HG03439 (cell line): Measurements from ENCODE around the gene ATP8B3.

Experiments used
- ATAC-seq: cut with Tn5 transposase; IDR thresholded peaks from one replicate; pipeline ENCODE4 v1.9.1; 2021; ENCODE audit warnings: mild to moderate bottlenecking, moderate library complexity; ENCODE audit not compliant: unreplicated experiment

Gene ATP8B3

DNA sequence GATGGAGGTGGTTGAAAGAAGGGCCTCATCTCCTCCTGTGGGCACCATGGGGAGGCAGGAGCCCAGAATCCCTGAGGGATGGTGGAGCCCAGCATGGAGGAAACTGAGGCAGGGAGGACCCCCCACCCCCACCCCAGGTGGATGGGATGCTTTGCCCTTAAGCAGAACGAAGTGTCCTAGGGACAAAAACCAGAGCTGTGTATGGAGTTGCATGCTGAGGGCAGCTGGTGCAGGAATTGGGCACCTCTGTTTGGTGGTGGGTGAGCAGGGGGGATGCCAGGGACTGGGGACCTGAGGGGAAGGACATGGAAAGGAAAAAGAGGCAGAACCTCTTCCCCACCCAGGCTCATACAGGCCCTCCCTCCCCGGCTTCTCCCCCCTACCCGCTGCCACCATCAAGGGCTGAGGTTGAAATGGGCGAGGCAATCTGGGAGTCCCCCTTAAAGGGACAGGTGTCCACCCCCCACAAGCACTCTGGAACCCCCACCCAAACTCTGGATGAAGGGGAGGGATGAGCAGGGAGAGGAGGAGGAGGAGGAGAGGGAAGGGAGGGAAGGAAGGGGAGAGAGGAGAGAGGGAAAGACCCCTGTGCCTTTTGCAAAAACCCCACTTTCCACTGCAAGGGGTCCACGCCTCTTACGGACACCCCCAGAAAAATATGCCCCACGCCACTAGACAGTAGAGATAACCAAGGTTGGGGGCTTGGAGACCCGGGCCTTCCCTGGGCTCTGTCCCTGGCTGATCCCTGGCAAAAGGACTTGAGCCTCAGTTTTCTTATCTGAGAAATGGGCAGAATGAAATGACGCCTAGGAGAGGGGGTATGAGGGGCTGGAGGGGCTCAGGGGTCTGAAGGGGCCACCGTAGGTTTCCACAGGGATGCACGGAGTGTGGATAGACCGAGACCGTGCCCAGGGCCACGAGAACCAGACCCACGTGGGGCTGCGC is 52.8 kb downstream of the ATP8B3 start:
- no peak for ATAC-seq

DNA sequence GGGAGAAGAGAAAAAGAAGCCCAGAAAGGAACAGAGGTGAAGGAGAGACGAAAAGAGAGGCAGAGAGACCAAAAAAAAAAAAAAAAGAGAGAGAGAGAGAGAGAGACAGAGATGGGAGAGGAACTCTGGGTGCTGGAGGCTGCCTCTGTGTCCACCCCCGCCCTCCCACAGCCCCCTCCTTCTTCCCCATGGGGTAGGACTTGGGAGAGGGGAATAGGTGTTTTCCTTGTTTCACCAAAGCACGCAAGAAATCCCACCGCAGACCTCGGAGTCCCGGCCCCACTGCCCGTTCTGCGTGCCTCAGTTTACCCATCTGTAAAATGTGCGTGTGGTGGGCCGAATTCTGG is 53.9 kb downstream of the ATP8B3 start:
- no peak for ATAC-seq

DNA sequence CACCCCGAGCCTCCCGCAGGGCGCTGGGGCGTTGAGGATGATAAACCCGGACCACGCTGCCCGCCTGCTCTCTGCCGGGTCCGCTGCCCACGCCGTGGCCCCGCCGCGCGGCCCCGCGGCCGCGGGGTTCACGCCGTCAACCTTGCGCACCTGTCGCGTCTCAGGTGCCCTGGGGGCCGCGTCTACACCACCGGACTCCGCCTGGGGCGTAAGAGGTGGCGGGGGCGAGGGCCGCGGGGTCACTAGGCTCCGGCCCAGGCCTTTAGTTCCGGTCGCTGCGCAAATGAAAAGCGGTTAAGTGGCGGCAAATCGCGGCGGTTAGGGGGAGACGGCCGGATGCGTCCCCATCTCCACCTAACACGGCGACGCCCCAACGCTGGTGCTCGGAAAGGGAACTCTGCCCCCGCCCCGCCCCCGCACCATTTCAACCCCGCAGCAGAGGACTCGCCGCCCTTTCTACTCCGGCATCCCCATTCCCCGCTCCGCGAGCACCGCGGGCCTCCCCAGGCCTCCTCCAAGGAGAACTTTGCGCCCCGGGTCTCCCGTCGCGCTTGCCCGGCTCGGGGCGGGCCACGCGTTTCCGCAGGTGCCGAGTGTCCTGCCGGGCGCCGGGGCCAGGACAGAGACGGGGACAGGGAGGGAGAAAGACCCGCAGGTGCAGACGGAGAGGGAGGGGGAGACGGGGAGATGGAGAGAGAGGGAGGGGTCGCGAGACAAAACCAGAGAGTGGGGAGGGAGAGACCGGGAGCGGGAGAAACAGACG is 54.4 kb downstream of the ATP8B3 start:
- no peak for ATAC-seq

DNA sequence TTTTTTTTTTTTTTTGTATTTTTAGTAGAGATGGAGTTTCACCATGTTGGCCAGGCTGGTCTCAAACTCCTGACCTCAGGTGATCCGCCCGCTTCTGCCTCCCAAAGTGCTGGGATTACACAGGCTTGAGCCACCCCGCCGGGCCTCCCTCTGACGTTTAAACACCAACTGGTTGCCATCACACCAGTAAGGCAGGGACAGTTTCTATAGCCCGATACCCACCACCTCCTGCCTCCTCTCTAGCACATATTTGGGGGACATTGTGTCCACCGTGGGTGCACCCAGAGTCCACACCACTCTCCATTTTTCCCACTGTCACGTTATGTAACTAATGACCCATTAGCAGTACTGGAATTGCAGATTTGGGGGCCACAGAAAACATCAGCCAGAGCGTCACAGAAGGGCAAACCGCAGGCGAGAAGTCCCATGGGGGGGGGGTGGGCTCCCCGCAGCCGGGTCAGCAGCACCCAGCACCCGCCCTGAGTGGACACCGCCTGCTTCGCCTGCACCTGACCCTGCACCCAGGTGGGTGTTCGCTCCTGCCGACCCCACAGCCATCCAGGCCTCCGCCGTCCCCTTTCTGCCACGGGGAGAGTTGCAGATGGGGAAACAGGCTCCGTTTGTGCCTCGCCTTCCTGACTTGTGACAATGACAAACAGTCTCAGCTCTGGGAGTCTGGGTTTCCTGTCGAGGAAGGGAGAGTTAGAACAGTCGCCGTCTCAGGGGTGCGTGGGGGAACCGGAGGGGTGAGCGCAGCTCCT is 55.2 kb downstream of the ATP8B3 start:
- ATAC-seq: no peak

DNA sequence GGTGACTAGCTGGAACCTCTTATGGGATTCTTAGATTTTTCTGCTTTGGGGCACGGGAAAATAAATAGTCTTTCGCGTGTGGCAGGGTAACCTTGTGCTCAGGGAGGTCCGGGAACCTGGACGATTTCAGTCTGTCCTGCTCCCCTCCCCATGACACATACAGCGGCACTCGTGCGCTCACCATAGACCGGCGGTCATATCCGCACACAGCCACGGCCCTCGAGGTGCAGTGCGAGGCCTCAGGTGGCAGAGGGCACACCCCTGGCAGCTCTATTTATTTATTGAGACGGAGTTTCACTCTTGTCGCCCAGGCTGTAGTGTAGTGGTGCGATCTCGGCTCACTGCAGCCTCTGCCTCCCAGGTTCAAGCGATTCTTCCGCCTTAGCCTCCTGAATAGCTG is 55.8 kb downstream of the ATP8B3 start:
- ATAC-seq: no peak

DNA sequence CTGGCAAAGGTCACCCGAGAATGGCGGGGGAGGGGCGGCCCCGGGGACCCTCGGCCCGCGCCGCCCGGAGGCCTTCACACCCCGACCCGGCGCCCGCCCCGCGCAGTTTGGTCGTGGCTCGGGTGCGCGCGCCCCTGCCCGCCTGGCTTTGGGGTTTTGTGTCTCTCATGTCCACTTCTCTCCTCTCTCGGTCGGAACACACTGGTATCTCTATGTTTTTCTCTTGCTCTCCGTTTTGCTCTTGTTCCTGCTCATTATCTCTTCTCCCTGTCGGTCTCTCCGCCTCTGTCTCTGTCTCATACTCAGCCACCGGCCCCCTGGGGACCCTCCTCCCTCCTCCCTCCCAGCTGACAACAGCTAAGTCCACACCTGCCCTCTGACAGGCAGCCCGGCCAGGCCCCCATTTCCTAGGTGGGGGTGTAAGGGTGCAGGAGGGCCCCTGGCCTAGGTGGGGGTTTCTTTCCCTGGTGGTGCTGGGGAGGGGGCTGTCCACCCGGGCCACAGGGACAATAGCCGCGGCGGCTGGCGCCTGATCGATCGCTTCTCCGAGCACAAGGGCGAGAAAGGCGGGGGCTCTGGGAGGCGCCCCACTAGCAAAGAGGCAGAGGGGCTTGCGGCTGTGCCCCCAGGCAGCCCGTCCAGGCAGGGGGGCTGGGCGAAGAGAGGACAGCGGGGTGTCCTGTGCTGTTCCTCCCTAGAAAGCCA is 56.5 kb downstream of the ATP8B3 start:
- ATAC-seq: no peak

DNA sequence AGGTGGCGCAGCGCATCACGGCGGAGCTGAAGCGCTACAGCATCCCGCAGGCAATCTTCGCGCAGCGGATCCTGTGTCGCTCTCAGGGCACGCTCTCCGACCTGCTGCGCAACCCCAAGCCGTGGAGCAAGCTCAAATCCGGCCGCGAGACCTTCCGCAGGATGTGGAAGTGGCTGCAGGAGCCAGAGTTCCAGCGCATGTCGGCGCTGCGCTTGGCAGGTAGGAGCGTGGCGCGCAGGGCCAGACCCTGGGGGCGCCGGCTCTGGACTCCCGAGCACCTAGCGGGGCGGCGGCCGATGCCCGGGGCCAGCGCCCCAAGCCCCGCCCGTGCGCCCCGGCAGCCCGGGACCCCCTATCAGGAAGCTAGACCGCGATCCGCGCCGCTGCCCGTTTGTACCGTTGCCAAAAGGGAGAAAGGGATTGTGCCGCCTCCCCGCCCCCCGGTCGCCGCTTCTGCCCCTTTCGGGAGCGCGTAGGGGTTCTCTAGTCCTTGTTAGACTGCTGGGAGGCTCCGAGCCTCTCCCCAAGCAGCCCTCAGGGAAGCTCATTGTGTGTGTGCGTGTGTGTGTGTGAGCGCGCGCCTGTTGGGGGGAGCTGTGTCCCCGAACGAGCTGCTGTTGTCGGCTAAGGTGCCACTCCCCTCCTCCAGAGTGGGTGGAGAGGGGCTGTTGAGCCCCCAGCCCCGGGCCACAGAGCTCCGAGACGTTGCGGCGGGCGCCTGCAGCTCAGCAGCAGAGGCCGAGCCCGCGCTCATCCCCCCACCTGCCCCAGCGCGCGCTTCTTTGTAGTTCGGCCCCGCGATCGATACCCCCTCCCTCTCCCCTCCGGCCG is 57.2 kb downstream of the ATP8B3 start:
- ATAC-seq: no peak

DNA sequence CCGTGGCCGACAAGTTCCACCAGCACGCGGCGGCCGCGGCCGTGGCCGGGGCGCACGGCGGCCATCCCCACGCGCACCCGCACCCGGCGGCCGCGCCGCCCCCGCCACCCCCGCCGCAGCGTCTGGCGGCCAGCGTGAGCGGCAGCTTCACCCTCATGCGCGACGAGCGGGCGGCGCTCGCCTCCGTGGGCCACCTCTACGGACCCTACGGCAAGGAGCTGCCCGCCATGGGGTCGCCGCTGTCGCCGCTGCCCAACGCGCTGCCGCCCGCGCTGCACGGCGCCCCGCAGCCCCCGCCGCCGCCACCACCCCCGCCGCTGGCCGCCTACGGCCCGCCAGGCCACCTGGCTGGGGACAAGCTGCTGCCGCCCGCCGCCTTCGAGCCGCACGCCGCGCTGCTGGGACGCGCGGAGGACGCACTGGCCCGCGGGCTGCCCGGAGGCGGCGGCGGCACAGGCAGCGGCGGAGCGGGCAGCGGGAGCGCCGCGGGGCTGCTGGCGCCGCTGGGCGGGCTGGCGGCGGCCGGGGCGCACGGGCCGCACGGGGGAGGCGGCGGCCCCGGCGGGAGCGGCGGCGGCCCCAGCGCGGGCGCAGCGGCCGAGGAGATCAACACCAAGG is 57.9 kb downstream of the ATP8B3 start:
- ATAC-seq: no peak

DNA sequence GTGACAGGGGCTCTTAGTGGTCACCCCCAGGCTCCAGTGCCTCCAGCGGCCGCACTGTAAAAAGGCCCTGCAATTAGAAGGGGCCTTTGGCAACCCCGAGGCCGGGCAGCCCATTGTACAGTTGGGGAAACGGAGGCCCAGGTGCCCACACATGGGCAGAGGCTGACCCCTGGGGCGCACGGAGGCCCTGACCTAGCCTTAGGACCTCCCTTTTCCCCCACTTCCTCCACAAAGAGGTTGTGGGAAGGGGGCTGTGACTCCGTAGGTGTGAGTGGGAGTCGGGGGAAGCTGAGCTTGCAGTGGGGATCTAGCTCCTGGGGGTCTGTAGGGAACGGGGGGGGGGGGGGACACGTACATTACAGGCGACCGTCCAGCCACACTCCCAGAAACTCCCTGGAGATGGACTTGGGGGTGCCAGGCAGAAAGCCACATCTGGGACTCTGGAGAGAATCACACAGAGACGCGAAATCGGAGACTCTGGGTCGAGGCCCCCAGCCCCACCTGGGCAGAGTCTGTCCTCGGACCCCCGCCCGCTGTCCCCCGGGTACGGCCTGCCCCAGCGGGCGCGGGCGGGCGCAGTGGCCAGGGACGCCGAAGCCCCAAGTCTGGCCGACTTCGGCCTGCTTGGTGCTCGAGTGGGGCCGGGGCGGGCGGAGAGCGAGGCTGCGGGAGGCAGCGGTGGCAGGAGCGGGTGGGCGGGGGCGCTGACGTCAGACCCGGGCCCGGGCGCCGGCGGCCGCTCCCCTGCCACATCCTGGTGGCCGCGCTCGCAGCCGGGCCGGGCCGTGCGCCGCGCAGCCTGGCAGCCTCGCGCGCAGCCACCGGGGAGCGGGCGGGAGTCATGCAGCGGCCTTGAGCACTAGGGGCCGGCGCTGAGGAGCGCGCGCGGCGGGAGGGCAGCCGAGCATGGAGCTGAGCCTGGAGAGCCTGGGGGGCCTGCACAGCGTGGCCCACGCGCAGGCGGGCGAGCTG is 59.0 kb downstream of the ATP8B3 start, which contains the start of gene ONECUT3:
ONECUT3 (plus strand) TSS at position 750 of the 972 bp plus-strand sequence; CDS start at position 907, 157 bp downstream.
- ATAC-seq: no peak

DNA sequence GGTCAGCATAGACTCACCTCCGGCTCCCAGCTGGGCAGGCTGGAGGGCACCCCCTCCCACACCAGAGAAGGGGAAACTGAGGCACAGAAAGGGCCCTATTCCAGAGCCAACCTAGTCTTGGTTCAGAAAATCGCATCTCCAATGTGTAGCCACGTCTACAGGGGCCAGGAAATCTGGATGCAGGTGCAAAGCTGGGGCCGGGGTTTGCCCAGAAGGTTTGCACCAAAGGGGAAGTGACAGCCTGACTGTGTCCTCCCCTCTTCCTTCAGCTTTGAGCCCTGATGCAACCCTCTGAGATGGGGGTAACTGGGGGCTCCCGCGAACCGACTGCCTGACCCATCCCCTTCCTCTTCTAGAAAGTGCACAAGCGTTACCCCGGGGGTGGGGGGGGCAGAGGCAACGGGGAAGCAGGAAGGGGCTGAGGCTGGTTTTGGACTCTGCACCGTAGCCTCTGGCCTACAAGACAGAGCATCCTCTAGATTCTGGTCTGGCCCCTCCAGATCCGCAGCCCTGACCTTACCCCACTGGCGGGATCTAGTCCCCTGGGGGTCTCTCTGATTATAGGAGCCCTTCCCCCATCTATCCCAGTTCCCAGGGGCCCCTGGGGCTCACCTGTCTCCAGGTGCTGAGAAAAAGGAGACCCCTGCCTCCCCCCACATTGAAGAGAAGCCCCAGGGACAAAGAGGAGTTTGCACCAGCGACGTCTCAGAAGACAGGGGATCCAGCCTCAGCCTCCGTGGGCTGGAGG is 59.9 kb downstream of the ATP8B3 start:
- ATAC-seq: no peak

DNA sequence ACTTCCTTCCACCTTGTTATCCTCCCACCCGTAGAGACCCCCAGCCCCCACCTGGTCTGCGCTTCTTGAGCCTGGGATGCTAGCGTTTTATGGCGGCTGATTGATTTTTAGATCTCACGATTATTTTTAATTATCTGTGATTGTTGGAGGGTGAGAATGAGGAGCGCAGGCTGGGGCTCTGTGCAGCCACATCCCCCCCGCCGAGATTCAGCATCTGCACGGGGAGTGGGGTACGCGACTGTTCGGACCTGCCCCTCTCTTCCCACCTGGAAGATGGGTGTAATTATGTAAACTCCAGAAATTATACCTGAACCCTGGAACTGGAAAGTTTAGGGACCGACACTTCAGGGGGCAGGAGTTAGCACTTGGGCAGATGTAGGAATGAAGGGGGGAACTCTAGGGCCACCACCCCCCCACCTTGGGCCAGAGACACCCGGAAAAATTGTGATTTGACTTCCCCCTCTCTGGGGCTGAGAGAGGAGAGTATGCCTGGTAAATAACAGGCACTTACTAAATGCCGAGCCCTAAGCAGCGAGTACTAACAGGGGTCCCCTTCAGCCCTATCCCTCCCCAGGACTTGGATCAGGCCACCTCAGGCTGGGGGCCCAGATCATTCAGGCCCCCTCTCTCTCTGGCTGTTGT is 60.6 kb downstream of the ATP8B3 start:
- no peak for ATAC-seq

DNA sequence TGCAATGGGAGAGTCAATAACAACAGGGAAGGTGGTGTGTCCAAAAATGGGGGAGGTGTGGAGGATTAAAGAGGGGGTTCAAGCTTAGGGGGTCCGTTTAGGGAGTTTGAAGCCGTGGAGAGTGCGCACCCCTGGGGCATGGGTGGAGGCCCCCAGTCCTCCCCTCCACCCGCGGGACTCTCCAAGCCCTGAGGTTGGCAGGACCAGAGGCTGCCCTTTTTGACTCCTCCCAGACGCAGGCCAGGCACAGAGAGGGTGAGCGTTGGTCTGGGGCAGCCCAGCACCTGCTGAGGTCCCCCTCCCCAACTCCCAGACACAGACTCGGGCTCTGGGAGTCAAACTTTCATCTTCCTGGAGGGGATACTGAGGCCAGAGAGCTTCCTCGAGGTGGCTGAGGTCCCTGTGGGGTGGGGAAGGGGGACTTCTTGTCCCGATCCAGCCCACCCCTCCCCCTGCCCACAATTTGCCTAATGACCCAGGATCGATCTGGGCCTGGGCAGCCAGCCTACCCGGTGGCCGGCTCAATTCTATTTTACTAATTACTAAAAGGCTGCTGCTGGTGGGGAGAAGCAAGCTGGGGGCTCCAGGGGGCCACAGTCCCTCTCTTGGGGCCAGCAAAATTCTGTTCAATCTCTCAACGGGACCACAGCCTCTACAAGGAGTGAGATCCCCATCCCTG is 61.6 kb downstream of the ATP8B3 start:
- no peak for ATAC-seq

DNA sequence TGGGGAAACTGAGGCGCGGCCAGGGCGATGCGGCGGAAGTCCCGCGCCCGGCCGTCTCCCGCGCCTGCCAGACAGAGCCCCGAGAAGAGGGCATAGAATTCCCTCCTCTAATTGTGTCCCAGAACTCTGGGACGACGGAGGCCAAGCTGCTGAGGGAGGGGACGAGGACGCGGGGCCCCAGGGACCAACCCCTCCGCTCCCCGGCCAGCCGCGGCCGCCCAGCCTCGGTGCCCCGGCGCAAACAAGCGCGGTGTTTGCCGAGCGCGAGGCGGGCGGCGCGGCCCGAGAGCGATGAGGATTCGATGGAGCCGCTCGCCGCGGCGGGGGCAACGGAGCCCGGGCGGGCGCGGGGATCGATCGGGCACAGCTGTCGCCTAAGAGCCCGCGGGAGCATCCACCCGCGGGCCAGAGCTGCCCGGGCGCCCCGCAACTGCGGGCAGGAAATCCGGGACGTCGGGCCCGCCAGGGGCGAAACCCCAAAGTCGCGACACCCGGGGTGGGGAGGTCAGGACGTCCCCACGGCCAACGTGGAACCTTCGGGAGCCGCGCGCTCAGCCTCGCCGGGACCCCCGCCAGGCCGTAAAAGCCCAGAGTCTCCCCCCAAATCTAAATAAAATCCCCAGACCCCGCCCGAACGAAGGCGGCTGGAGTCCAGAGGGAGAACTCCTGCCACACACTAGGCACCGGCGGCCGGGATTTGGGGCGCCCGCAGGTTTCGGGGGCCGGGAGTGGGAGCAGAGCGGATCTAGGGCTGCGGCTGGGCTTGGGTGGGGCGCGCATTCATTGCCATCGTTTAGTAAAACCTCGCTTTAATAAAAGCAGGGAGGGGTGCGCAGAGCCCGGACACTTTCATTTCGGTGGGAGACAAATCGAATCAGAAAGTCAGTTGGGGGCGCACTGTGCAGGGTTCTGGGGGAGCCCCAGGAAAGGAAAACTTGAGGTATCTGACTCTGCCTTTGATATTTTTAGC is 62.4 kb downstream of the ATP8B3 start:
- ATAC-seq: no peak

DNA sequence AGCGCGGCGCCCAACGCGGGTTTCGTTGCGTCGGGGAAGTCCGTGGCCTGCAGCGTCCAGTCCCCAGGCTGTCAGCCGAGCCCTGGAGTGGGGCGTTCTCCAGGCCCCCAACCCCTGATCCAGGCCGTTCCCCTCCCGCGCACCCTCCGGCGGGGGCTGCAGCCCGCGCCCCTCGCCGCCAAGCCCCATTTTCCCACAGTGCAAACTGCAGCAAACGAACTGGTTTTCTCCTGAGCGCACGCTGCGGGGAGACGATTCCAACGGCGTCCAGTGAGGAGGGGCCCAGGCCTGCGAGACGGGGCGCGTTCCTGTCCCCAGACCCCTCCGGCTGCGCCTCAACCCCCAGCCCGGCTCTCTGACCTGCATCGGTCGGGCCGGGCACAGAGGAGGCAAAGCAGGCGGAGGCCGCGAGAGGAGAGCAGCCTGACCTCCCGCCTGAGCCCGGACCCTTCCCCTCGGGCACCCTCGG is 63.2 kb downstream of the ATP8B3 start:
- no peak for ATAC-seq
